ENCODE measurements around the gene SSU72.

SSU72 gene

GRCh38 chr1:1552263-1552639, 22.4 kb downstream of the SSU72 start:
- Mint-ChIP-seq H3K9me3 (no peaks in the 10 kb centered on the region), H3K4me3 (no peak overlapping the region), H3K27me3 (no peaks in the 10 kb centered on the region), H3K4me1 (peaks cover 5 to 40% of the 10 kb centered on the region in 2 donors), H3K36me3 (peaks cover 8 to 18% of the 10 kb centered on the region in 2 donors), H3K27ac (no peak overlapping the region)
- no peak for ATAC-seq (replicated peaks)
- DNase-seq = no peak

GRCh38 chr1:1551524-1552262, 23.0 kb downstream of the SSU72 start:
- Mint-ChIP-seq H3K36me3 (peaks cover 11 to 18% of the 10 kb centered on the region in 2 donors), H3K27ac (peak overlapping the region; percentile 14), H3K9me3 (no peaks in the 10 kb centered on the region), H3K4me1 (peaks cover 6 to 42% of the 10 kb centered on the region in 2 donors), H3K27me3 (no peaks in the 10 kb centered on the region), H3K4me3 (no peak overlapping the region)
- ATAC-seq (replicated peaks) (peak in 1 of 2 donors; percentile 13), DNase-seq (no peak)

GRCh38 chr1:1550591-1551432, 23.9 kb downstream of the SSU72 start:
- Mint-ChIP-seq H3K27me3 (no peaks in the 10 kb centered on the region), H3K27ac (peak overlapping the region; percentile 47), H3K4me1 (peaks cover 6 to 42% of the 10 kb centered on the region in 2 donors), H3K4me3 (no peak overlapping the region), H3K9me3 (no peaks in the 10 kb centered on the region), H3K36me3 (peaks cover 11 to 18% of the 10 kb centered on the region in 2 donors)
- DNase-seq (no peak), ATAC-seq (replicated peaks) (peak; percentile 53 to 59)

- Mint-ChIP-seq H3K27me3 (no peaks in the 10 kb centered on the region), H3K9me3 (no peaks in the 10 kb centered on the region), H3K4me3 (no peak overlapping the region), H3K36me3 (peaks cover 13 to 20% of the 10 kb centered on the region in 2 donors), H3K4me1 (peaks cover 6 to 39% of the 10 kb centered on the region in 2 donors), H3K27ac (no peak overlapping the region)
- ATAC-seq (replicated peaks) (no peak), DNase-seq (no peak)
Observed at GRCh38 chr1:1550087-1550486, 24.6 kb downstream of the SSU72 start.

GRCh38 chr1:1548591-1548990, 26.1 kb downstream of the SSU72 start:
- peaks cover 2 to 32% of the 10 kb centered on the region in 2 donors for H3K4me1 Mint-ChIP-seq
- no peak overlapping the region for H3K4me3 Mint-ChIP-seq
- H3K27me3 Mint-ChIP-seq = no peaks in the 10 kb centered on the region
- ATAC-seq (replicated peaks) = no peak
- DNase-seq = no peak
- H3K27ac Mint-ChIP-seq = no peak overlapping the region
- H3K36me3 Mint-ChIP-seq = peaks cover 20 to 27% of the 10 kb centered on the region in 2 donors
- no peaks in the 10 kb centered on the region for H3K9me3 Mint-ChIP-seq

GRCh38 chr1:1547476-1547875, 27.2 kb downstream of the SSU72 start:
- no peak overlapping the region for H3K4me3 Mint-ChIP-seq
- peak overlapping the region; percentile 77 for H3K27ac Mint-ChIP-seq
- ATAC-seq (replicated peaks) (no peak), DNase-seq (no peak)
- no peaks in the 10 kb centered on the region for H3K9me3 Mint-ChIP-seq
- H3K4me1 Mint-ChIP-seq = peaks cover 2 to 32% of the 10 kb centered on the region in 2 donors
- peaks cover 29 to 36% of the 10 kb centered on the region in 2 donors for H3K36me3 Mint-ChIP-seq
- H3K27me3 Mint-ChIP-seq = no peaks in the 10 kb centered on the region

- ATAC-seq (replicated peaks) = no peak
- Mint-ChIP-seq H3K27me3 (no peaks in the 10 kb centered on the region), H3K4me1 (peaks cover 2 to 27% of the 10 kb centered on the region in 2 donors), H3K4me3 (no peak overlapping the region), H3K9me3 (no peaks in the 10 kb centered on the region), H3K36me3 (peaks cover 30 to 36% of the 10 kb centered on the region in 2 donors), H3K27ac (peak overlapping the region; percentile 77)
- DNase-seq = no peak
Observed at GRCh38 chr1:1547011-1547410, 27.7 kb downstream of the SSU72 start.

GRCh38 chr1:1545946-1546737, 28.5 kb downstream of the SSU72 start:
- no peaks in the 10 kb centered on the region for H3K27me3 Mint-ChIP-seq
- H3K9me3 Mint-ChIP-seq = no peaks in the 10 kb centered on the region
- H3K4me3 Mint-ChIP-seq = no peak overlapping the region
- DNase-seq (no peak), ATAC-seq (replicated peaks) (no peak)
- peaks cover 35 to 38% of the 10 kb centered on the region in 2 donors for H3K36me3 Mint-ChIP-seq
- no peak overlapping the region for H3K27ac Mint-ChIP-seq
- H3K4me1 Mint-ChIP-seq = peaks cover 2 to 24% of the 10 kb centered on the region in 2 donors

- no peak for ATAC-seq (replicated peaks)
- no peak for DNase-seq
- H3K36me3 Mint-ChIP-seq = peaks cover 35% of the 10 kb centered on the region in 2 donors
- H3K27me3 Mint-ChIP-seq = peaks cover 0 to under 1% of the 10 kb centered on the region in 2 donors
- no peaks in the 10 kb centered on the region for H3K9me3 Mint-ChIP-seq
- H3K4me1 Mint-ChIP-seq = peaks cover 3 to 11% of the 10 kb centered on the region in 2 donors
- H3K27ac Mint-ChIP-seq = no peak overlapping the region
- H3K4me3 Mint-ChIP-seq = no peak overlapping the region
Observed at GRCh38 chr1:1544544-1544943, 30.1 kb downstream of the SSU72 start.

- DNase-seq (no peak), ATAC-seq (replicated peaks) (no peak)
- H3K27me3 Mint-ChIP-seq = peaks cover 3 to 9% of the 10 kb centered on the region in 2 donors
- peaks cover 5 to 16% of the 10 kb centered on the region in 2 donors for H3K4me1 Mint-ChIP-seq
- H3K9me3 Mint-ChIP-seq = no peaks in the 10 kb centered on the region
- no peak overlapping the region for H3K4me3 Mint-ChIP-seq
- H3K36me3 Mint-ChIP-seq = peaks cover 35% of the 10 kb centered on the region in 2 donors
- H3K27ac Mint-ChIP-seq = peak overlapping the region; percentile 31
Observed at GRCh38 chr1:1543706-1544099, 31.0 kb downstream of the SSU72 start.

GRCh38 chr1:1542766-1543705, 31.6 kb downstream of the SSU72 start:
- Mint-ChIP-seq H3K4me3 (no peak overlapping the region), H3K9me3 (no peaks in the 10 kb centered on the region), H3K27me3 (peaks cover 5 to 12% of the 10 kb centered on the region in 2 donors), H3K27ac (no peak overlapping the region), H3K36me3 (peaks cover 34 to 35% of the 10 kb centered on the region in 2 donors), H3K4me1 (peaks cover 5 to 16% of the 10 kb centered on the region in 2 donors)
- no peak for ATAC-seq (replicated peaks)
- no peak for DNase-seq

- DNase-seq (no peak), ATAC-seq (replicated peaks) (no peak)
- Mint-ChIP-seq H3K9me3 (no peaks in the 10 kb centered on the region), H3K4me1 (peaks cover 3 to 11% of the 10 kb centered on the region in 2 donors), H3K36me3 (peaks cover 31 to 33% of the 10 kb centered on the region in 2 donors), H3K4me3 (peak overlapping the region; percentile 23 to 52), H3K27me3 (peaks cover 5 to 12% of the 10 kb centered on the region in 2 donors), H3K27ac (peak overlapping the region; percentile 21)
Observed at GRCh38 chr1:1541956-1542765, 32.5 kb downstream of the SSU72 start.
